GM23338 (cell line): Measurements from ENCODE around the gene POC1B.

Experiments
- CTCF ChIP-seq, 2 experiments: fragments of 200-600 bp in 1 of 2; sonication (generic) in 1 of 2; conservative IDR thresholded peaks; 2 replicates each; pipeline versions ENCODE4 v1.5.1 to v1.6.1; 2016 to 2017; ENCODE audit warnings: antibody characterized with exemption in 2 of 2, low read depth in 2 of 2, mild to moderate bottlenecking in 2 of 2, moderate library complexity in 1 of 2
- EZH2 ChIP-seq: fragments of 200-600 bp; sonication (generic); IDR thresholded peaks from one replicate; pipeline ENCODE4 v1.8.0; 2017; ENCODE audit warnings: antibody characterized with exemption, mild to moderate bottlenecking, low read depth; ENCODE audit not compliant: unreplicated experiment
- POLR2AphosphoS5 ChIP-seq: IDR thresholded peaks from 2 replicates; pipeline ENCODE4 v1.6.1; 2016; ENCODE audit warnings: antibody characterized with exemption, low read depth

- TF ChIP-seq POLR2AphosphoS5 (no peak), CTCF (conservative IDR thresholded peaks at IDR 0.05; ENCODE audit: low read depth in 2 of 2) (no peak), EZH2 (no peak)
Measured at GRCh38 chr12:89501793-89502192, 24.1 kb downstream of the POC1B start.
